ENCODE measurements around the gene LYRM1. TPM values are rescaled to one million over a fixed set of nuclear protein-coding genes. Genes with fewer than 3 reads are reported as not detected.

LYRM1 gene
- total and polyA plus RNA-seq, 10 of the 15 experiments (the other 5 are each of a cell fraction or from before 2014, with no cell fraction given) = 18.4 to 54.4 (median 38.0) TPM

GRCh38 chr16:20930365-20930690 is 29.8 kb downstream of the LYRM1 start (continued):
- TF ChIP-seq SKIL (IDR thresholded peaks at IDR 0.05; ENCODE audit: low read depth, poor library complexity, severe bottlenecking) (no peak), POU2F2 (IDR thresholded peaks at IDR 0.05; ENCODE audit: borderline replicate concordance, low read depth, low read length) (no peak)

GRCh38 chr16:20931066-20931600 is 30.6 kb downstream of the LYRM1 start:
- no peak for FAIRE-seq
- H3K9ac ChIP-seq (ENCODE audit: control insufficient read depth, insufficient read depth, low read length) = no peak overlapping the region
- no peak for ATAC-seq
- no peaks in the 10 kb centered on the region for H3K79me2 ChIP-seq (ENCODE audit: control insufficient read depth, insufficient read depth, low read length)
- no peak overlapping the region for H3K4me3 ChIP-seq
- H3K27ac ChIP-seq (ENCODE audit: control insufficient read depth, insufficient read depth) = no peak overlapping the region
- 76% methylated on average over 5 of the region's 5 CpGs for WGBS (ENCODE audit: insufficient coverage, insufficient replicate concordance, low lambda C conversion rate, missing lambda C conversion rate)
- H3K4me1 ChIP-seq (ENCODE audit: control insufficient read depth, insufficient read depth, low read length) = no peaks in the 10 kb centered on the region
- ChIA-PET CTCF (interaction anchor here (2.1 kb wide), 1 partner anchor 81 kb away, joined by 8 read pairs; no protein-coding TSS in a partner anchor), RAD21 (ENCODE audit: unreplicated experiment) (no interaction called here), POLR2A (no interaction called here), SMC1A (ENCODE audit: uncharacterized antibody, unreplicated experiment) (interaction anchor here (0.6 to 2.5 kb wide), 7 partner anchors 8 to 80 kb away, joined by 3 to 13 read pairs (median 7); no protein-coding TSS in a partner anchor)
- H3K27me3 ChIP-seq (replicated peaks in 1 of 2; ENCODE audit: control insufficient read depth in 2 of 2, insufficient read depth in 2 of 2, low read length in 1 of 2) = no peaks in the 10 kb centered on the region
- in situ Hi-C loops (cut with MboI) (no loop called here), intact Hi-C loops (cut with micrococcal nuclease; ENCODE audit: unreplicated experiment) (no loop called here)
- no peak overlapping the region for H2AFZ ChIP-seq (ENCODE audit: control insufficient read depth, low read depth, low read length)
- H3K4me2 ChIP-seq (ENCODE audit: control insufficient read depth, insufficient read depth) = no peak overlapping the region
- no peaks in the 10 kb centered on the region for H3K36me3 ChIP-seq (ENCODE audit: control insufficient read depth in 2 of 2, insufficient read depth in 2 of 2, low read length in 1 of 2)
- no peak for TF ChIP-seq ZNF24 (IDR thresholded peaks at IDR 0.05)
- TF ChIP-seq NR2C1 (IDR thresholded peaks at IDR 0.05) = no peak
- no peak for TF ChIP-seq BRCA1 (IDR thresholded peaks at IDR 0.05; ENCODE audit: low read depth, low read length)
- BruUV-seq (replicated peaks) = no TSS peak
- no peaks in the 10 kb centered on the region for H4K20me1 ChIP-seq (ENCODE audit: control insufficient read depth, insufficient read depth)
- no peaks in the 10 kb centered on the region for H3K9me3 ChIP-seq (replicated peaks; ENCODE audit: control insufficient read depth, insufficient read depth, low read length)
- no peak for DNase-seq (ENCODE audit: low read depth, low spot score)

All from GM12878 (cell line).